ENCODE measurements around the gene C11orf91. TPM values are rescaled to one million over a fixed set of nuclear protein-coding genes. Genes with fewer than 3 reads are reported as not detected.
A peak's percentile ranks its signal among the peaks of the same experiment; 100 is the strongest.

C11orf91 gene
- total RNA-seq, 1 donor from 2014 or later = not detected

GRCh38 chr11:33722590-33723234 is 22.1 kb upstream of the C11orf91 start:
- peaks cover 17 to 21% (median 20%) of the 10 kb centered on the region in 3 donors for H3K36me3 ChIP-seq (ENCODE audit: control insufficient read depth in 3 of 3, insufficient read depth in 3 of 3, low read length in 3 of 3)
- peak overlapping the region; percentile 94 for H3K27ac ChIP-seq (ENCODE audit: low read depth, low read length)
- H3K4me1 ChIP-seq (ENCODE audit: control insufficient read depth in 3 of 3, insufficient read depth in 3 of 3, low read length in 3 of 3) = peaks cover 72 to 73% (median 72%) of the 10 kb centered on the region in 3 donors
- H3K9me3 ChIP-seq (ENCODE audit: control insufficient read depth in 3 of 3, low read length in 3 of 3) = no peaks in the 10 kb centered on the region
- H3K27me3 ChIP-seq (ENCODE audit: control insufficient read depth in 3 of 3, insufficient read depth in 3 of 3, low read length in 3 of 3) = no peaks in the 10 kb centered on the region
- peak overlapping the region; percentile 35 to 63 (median 52) for H3K9ac ChIP-seq (ENCODE audit: low read depth in 1 of 3, low read length in 3 of 3)
- H3K4me3 ChIP-seq (ENCODE audit: low read length in 3 of 3) = peak overlapping the region; percentile 38 to 59 (median 44)

GRCh38 chr11:33721984-33722383 is 21.4 kb upstream of the C11orf91 start:
- H3K9ac ChIP-seq (ENCODE audit: low read depth in 1 of 3, low read length in 3 of 3) = peak overlapping the region; percentile 35 to 63 (median 52)
- H3K9me3 ChIP-seq (ENCODE audit: control insufficient read depth in 3 of 3, low read length in 3 of 3) = no peaks in the 10 kb centered on the region
- H3K4me3 ChIP-seq (ENCODE audit: low read length in 3 of 3) = peak overlapping the region in 2 of 3 donors; percentile 38 to 59
- peaks cover 78 to 79% (median 78%) of the 10 kb centered on the region in 3 donors for H3K4me1 ChIP-seq (ENCODE audit: control insufficient read depth in 3 of 3, insufficient read depth in 3 of 3, low read length in 3 of 3)
- H3K36me3 ChIP-seq (ENCODE audit: control insufficient read depth in 3 of 3, insufficient read depth in 3 of 3, low read length in 3 of 3) = peaks cover 23 to 27% (median 25%) of the 10 kb centered on the region in 3 donors
- no peaks in the 10 kb centered on the region for H3K27me3 ChIP-seq (ENCODE audit: control insufficient read depth in 3 of 3, insufficient read depth in 3 of 3, low read length in 3 of 3)
- peak overlapping the region; percentile 94 for H3K27ac ChIP-seq (ENCODE audit: low read depth, low read length)

DNA sequence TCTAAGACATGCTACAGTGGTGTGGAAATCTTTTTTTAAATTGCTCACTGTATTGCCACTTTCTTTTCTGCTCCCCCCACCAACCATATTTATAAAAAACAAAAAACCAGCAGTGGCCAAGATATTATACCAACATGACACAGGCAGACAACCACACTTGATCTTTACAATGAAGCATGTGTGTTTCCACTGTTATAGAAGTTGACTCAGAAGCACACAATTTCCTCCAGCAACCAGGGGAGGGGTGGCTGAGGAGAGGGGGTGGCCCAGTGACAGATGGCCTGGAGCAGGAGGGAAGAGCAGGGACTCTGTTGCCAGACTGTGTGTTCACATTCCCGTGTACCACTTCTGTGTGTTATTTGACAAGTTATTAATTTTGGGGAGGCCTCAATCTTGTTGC is 20.8 kb upstream of the C11orf91 start:
- H3K4me3 ChIP-seq (ENCODE audit: low read length in 3 of 3) = no peak overlapping the region
- peaks cover 28 to 33% (median 29%) of the 10 kb centered on the region in 3 donors for H3K36me3 ChIP-seq (ENCODE audit: control insufficient read depth in 3 of 3, insufficient read depth in 3 of 3, low read length in 3 of 3)
- peak overlapping the region in 2 of 3 donors; percentile 33 to 52 for H3K9ac ChIP-seq (ENCODE audit: low read depth in 1 of 3, low read length in 3 of 3)
- peak overlapping the region; percentile 94 for H3K27ac ChIP-seq (ENCODE audit: low read depth, low read length)
- no peaks in the 10 kb centered on the region for H3K27me3 ChIP-seq (ENCODE audit: control insufficient read depth in 3 of 3, insufficient read depth in 3 of 3, low read length in 3 of 3)
- peaks cover 83 to 85% (median 84%) of the 10 kb centered on the region in 3 donors for H3K4me1 ChIP-seq (ENCODE audit: control insufficient read depth in 3 of 3, insufficient read depth in 3 of 3, low read length in 3 of 3)
- no peaks in the 10 kb centered on the region for H3K9me3 ChIP-seq (ENCODE audit: control insufficient read depth in 3 of 3, low read length in 3 of 3)

- H3K9ac ChIP-seq (ENCODE audit: low read depth in 1 of 3, low read length in 3 of 3) = no peak overlapping the region
- H3K27me3 ChIP-seq (ENCODE audit: control insufficient read depth in 3 of 3, insufficient read depth in 3 of 3, low read length in 3 of 3) = no peaks in the 10 kb centered on the region
- peak overlapping the region; percentile 71 for H3K27ac ChIP-seq (ENCODE audit: low read depth, low read length)
- H3K4me3 ChIP-seq (ENCODE audit: low read length in 3 of 3) = no peak overlapping the region
- no peaks in the 10 kb centered on the region for H3K9me3 ChIP-seq (ENCODE audit: control insufficient read depth in 3 of 3, low read length in 3 of 3)
- peaks cover 75 to 79% (median 76%) of the 10 kb centered on the region in 3 donors for H3K4me1 ChIP-seq (ENCODE audit: control insufficient read depth in 3 of 3, insufficient read depth in 3 of 3, low read length in 3 of 3)
- peaks cover 33 to 40% (median 38%) of the 10 kb centered on the region in 3 donors for H3K36me3 ChIP-seq (ENCODE audit: control insufficient read depth in 3 of 3, insufficient read depth in 3 of 3, low read length in 3 of 3)
Measured at GRCh38 chr11:33719587-33719986, 19.0 kb upstream of the C11orf91 start.

GRCh38 chr11:33718440-33718839 is 17.8 kb upstream of the C11orf91 start:
- Histone ChIP-seq H3K9ac (ENCODE audit: low read depth in 1 of 3, low read length in 3 of 3) (no peak overlapping the region), H3K27ac (ENCODE audit: low read depth, low read length) (no peak overlapping the region), H3K27me3 (ENCODE audit: control insufficient read depth in 3 of 3, insufficient read depth in 3 of 3, low read length in 3 of 3) (no peaks in the 10 kb centered on the region), H3K4me3 (ENCODE audit: low read length in 3 of 3) (no peak overlapping the region), H3K36me3 (ENCODE audit: control insufficient read depth in 3 of 3, insufficient read depth in 3 of 3, low read length in 3 of 3) (peaks cover 36 to 48% (median 45%) of the 10 kb centered on the region in 3 donors), H3K9me3 (ENCODE audit: control insufficient read depth in 3 of 3, low read length in 3 of 3) (no peaks in the 10 kb centered on the region), H3K4me1 (ENCODE audit: control insufficient read depth in 3 of 3, insufficient read depth in 3 of 3, low read length in 3 of 3) (peaks cover 63 to 68% (median 65%) of the 10 kb centered on the region in 3 donors)

DNA sequence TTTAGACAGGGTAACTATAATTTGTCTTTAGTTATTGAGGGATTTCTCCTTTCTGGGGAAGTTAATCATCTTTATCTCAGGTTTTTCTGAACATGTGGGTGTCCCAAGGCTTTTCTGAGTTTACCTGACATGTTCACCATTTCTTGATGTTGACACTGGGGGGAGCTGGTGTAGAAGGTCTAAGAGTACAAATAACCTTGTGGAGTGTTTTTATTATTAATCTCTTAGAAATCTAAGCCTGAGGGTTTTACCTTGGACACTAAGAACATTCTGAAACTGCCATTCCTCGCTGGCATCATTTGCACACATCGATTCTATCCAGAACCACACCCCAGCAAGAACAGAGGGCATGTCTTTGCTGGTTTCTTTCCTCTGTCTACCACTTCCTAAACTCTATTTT is 15.6 kb upstream of the C11orf91 start:
- H3K27ac ChIP-seq (ENCODE audit: low read depth, low read length) = peak overlapping the region; percentile 32
- H3K9me3 ChIP-seq (ENCODE audit: control insufficient read depth in 3 of 3, low read length in 3 of 3) = no peaks in the 10 kb centered on the region
- H3K27me3 ChIP-seq (ENCODE audit: control insufficient read depth in 3 of 3, insufficient read depth in 3 of 3, low read length in 3 of 3) = no peaks in the 10 kb centered on the region
- no peak overlapping the region for H3K4me3 ChIP-seq (ENCODE audit: low read length in 3 of 3)
- peaks cover 32 to 56% (median 49%) of the 10 kb centered on the region in 3 donors for H3K36me3 ChIP-seq (ENCODE audit: control insufficient read depth in 3 of 3, insufficient read depth in 3 of 3, low read length in 3 of 3)
- H3K9ac ChIP-seq (ENCODE audit: low read depth in 1 of 3, low read length in 3 of 3) = peak overlapping the region in 2 of 3 donors; percentile 25 to 29
- peaks cover 42 to 46% (median 43%) of the 10 kb centered on the region in 3 donors for H3K4me1 ChIP-seq (ENCODE audit: control insufficient read depth in 3 of 3, insufficient read depth in 3 of 3, low read length in 3 of 3)

DNA sequence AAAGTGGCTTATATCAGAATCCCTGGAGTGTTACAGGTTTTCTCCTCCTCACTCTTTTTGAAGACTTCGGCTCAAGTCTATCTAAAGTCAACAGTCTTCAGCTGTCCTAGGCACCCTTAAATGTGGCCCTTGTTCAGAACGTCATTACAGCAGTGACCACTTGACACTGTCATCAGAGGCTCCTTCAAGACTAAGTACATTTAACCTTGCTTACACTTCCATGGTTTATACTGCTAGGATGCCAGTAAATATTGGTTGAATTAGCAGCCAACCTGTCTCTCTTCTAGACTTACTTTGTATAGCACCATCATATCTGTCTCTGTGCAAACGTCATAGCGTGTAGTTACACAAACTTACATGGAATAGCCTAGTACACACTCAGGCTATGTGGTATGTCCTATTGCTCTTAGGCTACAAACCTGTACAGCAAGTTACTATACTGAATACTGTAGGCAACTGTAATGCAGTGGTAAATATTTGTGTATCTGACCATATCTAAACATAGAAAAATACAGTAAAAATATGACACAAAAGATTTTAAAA is 13.3 kb upstream of the C11orf91 start:
- peaks cover 29 to 54% (median 47%) of the 10 kb centered on the region in 3 donors for H3K36me3 ChIP-seq (ENCODE audit: control insufficient read depth in 3 of 3, insufficient read depth in 3 of 3, low read length in 3 of 3)
- no peak overlapping the region for H3K27ac ChIP-seq (ENCODE audit: low read depth, low read length)
- H3K4me1 ChIP-seq (ENCODE audit: control insufficient read depth in 3 of 3, insufficient read depth in 3 of 3, low read length in 3 of 3) = peaks cover 26 to 35% (median 30%) of the 10 kb centered on the region in 3 donors

GRCh38 chr11:33713151-33713855 is 12.7 kb upstream of the C11orf91 start:
- H3K9me3 ChIP-seq (ENCODE audit: control insufficient read depth in 3 of 3, low read length in 3 of 3) = no peaks in the 10 kb centered on the region
- no peak overlapping the region for H3K27ac ChIP-seq (ENCODE audit: low read depth, low read length)
- H3K27me3 ChIP-seq (ENCODE audit: control insufficient read depth in 3 of 3, insufficient read depth in 3 of 3, low read length in 3 of 3) = no peaks in the 10 kb centered on the region
- peaks cover 23 to 49% (median 49%) of the 10 kb centered on the region in 3 donors for H3K36me3 ChIP-seq (ENCODE audit: control insufficient read depth in 3 of 3, insufficient read depth in 3 of 3, low read length in 3 of 3)
- H3K9ac ChIP-seq (ENCODE audit: low read depth in 1 of 3, low read length in 3 of 3) = no peak overlapping the region
- no peak overlapping the region for H3K4me3 ChIP-seq (ENCODE audit: low read length in 3 of 3)
- peaks cover 26 to 35% (median 29%) of the 10 kb centered on the region in 3 donors for H3K4me1 ChIP-seq (ENCODE audit: control insufficient read depth in 3 of 3, insufficient read depth in 3 of 3, low read length in 3 of 3)

More for the DNA sequence above, 13.3 kb upstream of the C11orf91 start:
- no peaks in the 10 kb centered on the region for H3K9me3 ChIP-seq (ENCODE audit: control insufficient read depth in 3 of 3, low read length in 3 of 3)
- H3K4me3 ChIP-seq (ENCODE audit: low read length in 3 of 3) = no peak overlapping the region
- no peaks in the 10 kb centered on the region for H3K27me3 ChIP-seq (ENCODE audit: control insufficient read depth in 3 of 3, insufficient read depth in 3 of 3, low read length in 3 of 3)
- H3K9ac ChIP-seq (ENCODE audit: low read depth in 1 of 3, low read length in 3 of 3) = no peak overlapping the region

DNA sequence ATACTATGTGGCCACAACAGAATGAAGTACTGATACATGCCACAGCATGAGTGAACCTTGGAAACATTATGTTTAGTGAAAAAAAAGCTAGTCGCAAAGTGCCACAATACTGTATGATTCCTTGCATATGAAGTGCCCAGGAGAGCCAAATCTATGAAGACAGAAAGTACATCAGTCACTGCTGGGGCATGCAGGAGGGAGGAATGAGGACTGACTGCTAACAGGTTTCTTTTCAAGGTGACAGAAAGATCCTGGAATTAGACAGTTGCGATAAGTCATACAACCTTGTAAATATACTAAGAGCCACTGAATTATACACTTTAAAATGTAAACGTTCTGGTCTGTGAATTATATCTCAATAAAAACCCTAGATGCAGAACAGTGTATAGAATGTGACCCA is 11.8 kb upstream of the C11orf91 start:
- Histone ChIP-seq H3K27me3 (ENCODE audit: control insufficient read depth in 3 of 3, insufficient read depth in 3 of 3, low read length in 3 of 3) (no peaks in the 10 kb centered on the region), H3K9ac (ENCODE audit: low read depth in 1 of 3, low read length in 3 of 3) (no peak overlapping the region), H3K4me1 (ENCODE audit: control insufficient read depth in 3 of 3, insufficient read depth in 3 of 3, low read length in 3 of 3) (peaks cover 28 to 41% (median 31%) of the 10 kb centered on the region in 3 donors), H3K36me3 (ENCODE audit: control insufficient read depth in 3 of 3, insufficient read depth in 3 of 3, low read length in 3 of 3) (peaks cover 23 to 52% (median 52%) of the 10 kb centered on the region in 3 donors), H3K27ac (ENCODE audit: low read depth, low read length) (no peak overlapping the region), H3K4me3 (ENCODE audit: low read length in 3 of 3) (no peak overlapping the region), H3K9me3 (ENCODE audit: control insufficient read depth in 3 of 3, low read length in 3 of 3) (no peaks in the 10 kb centered on the region)
